ENCODE data around the gene SCAMP4.
A peak's percentile ranks its signal among the peaks of the same experiment; 100 is the strongest.

SCAMP4 gene

DNA sequence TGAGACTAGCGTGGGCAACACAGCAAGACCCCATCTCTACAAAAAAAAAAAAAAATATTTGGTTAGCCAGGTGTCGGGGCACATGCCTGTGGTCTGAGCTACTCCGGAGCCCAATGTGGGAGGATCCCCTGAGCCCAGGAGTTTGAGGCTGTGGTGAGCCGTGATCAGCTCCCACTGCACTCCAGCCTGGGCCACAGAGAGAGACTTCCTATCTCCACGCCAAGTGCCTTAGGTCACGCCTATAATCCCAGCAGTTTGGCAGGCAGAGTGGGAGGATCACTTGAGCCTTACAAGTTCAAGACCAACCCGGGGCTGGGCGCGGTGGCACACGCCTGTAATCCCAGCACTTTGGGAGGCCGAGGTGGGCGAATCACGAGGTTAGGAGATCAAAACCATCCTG lies 8.7 kb upstream of the SCAMP4 start:
- H3K4me2 ChIP-seq: peak overlapping the region; percentile 81
- H3K9ac ChIP-seq: peak overlapping the region; percentile 61; the same call in 1 of the 2 replicates
- TF ChIP-seq Cebpa-rat (IDR thresholded peaks at IDR 0.05): no peak
- no peaks in the 10 kb centered on the region for H3K27me3 ChIP-seq
- H3K4me1 ChIP-seq: peaks cover 68% of the 10 kb centered on the region
- H3K27ac ChIP-seq: peak overlapping the region; percentile 90
- H4K20me1 ChIP-seq: no peaks in the 10 kb centered on the region
- H3K36me3 ChIP-seq: no peaks in the 10 kb centered on the region
- no peaks in the 10 kb centered on the region for H3K9me3 ChIP-seq
- peak overlapping the region; percentile 25; the same call in 1 of the 2 replicates for H3K4me3 ChIP-seq

DNA sequence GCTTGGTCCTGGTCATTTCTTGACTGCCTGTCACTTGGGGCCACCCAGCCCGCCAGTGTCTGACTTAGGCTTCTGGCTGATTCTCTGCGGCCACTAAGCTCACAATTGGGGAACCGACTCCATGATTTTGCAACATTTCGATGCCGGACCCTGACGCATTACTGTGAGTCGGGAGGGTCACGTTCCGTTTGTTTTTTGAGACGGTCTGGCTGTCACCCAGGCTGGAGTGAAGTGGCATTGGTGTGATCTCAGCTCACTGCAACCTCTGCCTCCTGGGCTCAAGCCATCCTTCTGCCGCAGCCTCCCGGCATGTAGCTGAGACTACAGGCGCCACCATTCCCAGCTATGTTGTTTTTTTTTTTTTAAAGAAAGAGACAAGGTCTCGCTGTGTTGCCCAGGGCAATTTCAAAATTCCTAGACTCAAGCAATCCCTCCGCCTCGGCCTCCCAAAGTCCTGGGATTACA lies 3.2 kb upstream of the SCAMP4 start:
- TF ChIP-seq Cebpa-rat (IDR thresholded peaks at IDR 0.05): no peak
- Histone ChIP-seq H3K27ac (no peak overlapping the region), H3K9ac (no peak overlapping the region), H3K9me3 (no peaks in the 10 kb centered on the region), H3K4me3 (no peak overlapping the region), H3K4me2 (no peak overlapping the region), H3K36me3 (no peaks in the 10 kb centered on the region), H4K20me1 (peaks cover 11% of the 10 kb centered on the region), H3K4me1 (peaks cover 54% of the 10 kb centered on the region), H3K27me3 (no peaks in the 10 kb centered on the region)

DNA sequence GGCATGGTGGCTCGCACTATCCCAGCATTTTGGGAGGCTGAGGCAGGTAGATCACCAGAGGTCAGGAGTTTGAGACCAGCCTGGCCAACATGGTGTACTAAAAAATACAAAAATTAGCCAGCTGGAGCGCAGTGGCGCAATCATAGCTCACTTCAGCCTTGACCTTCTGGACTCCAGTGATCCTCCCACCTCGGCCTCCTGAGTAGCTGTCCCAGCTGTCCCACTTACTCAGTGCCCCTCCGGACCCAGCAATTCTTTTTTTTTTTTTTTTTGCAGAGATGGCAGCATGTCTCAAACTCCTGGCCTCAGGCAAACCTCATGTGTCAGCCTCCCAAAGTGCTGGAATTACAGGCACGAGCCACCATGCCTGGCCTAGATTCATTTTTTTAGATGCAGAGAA lies 2.3 kb upstream of the SCAMP4 start:
- H3K27ac ChIP-seq: no peak overlapping the region
- no peaks in the 10 kb centered on the region for H3K27me3 ChIP-seq
- no peaks in the 10 kb centered on the region for H3K36me3 ChIP-seq
- H3K4me1 ChIP-seq: peaks cover 54% of the 10 kb centered on the region
- H3K9ac ChIP-seq: no peak overlapping the region
- no peak for TF ChIP-seq Cebpa-rat (IDR thresholded peaks at IDR 0.05)
- no peaks in the 10 kb centered on the region for H3K9me3 ChIP-seq
- no peak overlapping the region for H3K4me3 ChIP-seq
- H3K4me2 ChIP-seq: peak overlapping the region; percentile 74
- H4K20me1 ChIP-seq: peaks cover 20% of the 10 kb centered on the region

DNA sequence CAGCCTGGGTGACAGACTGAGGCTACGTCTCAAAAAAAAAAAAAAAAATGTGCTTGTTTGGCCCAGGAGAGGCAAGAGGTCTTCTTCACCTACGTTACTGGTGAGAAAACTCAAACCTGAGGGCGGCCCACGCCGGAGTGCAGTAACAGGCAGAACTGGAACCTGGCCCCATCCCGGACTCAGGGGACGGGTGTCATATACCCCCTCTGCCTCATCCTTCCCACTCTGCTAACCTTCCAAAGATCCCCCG lies 414 bp upstream of the SCAMP4 start:
- no peak for TF ChIP-seq Cebpa-rat (IDR thresholded peaks at IDR 0.05)
- Histone ChIP-seq H3K4me1 (peaks cover 65% of the 10 kb centered on the region), H3K9ac (peak overlapping the region; percentile 47; the same call in 1 of the 2 replicates), H3K27me3 (no peaks in the 10 kb centered on the region), H3K4me3 (peak overlapping the region; percentile 81), H3K27ac (peak overlapping the region; percentile 92), H3K4me2 (peak overlapping the region; percentile 74), H4K20me1 (peaks cover 39% of the 10 kb centered on the region), H3K9me3 (no peaks in the 10 kb centered on the region), H3K36me3 (no peaks in the 10 kb centered on the region)

DNA sequence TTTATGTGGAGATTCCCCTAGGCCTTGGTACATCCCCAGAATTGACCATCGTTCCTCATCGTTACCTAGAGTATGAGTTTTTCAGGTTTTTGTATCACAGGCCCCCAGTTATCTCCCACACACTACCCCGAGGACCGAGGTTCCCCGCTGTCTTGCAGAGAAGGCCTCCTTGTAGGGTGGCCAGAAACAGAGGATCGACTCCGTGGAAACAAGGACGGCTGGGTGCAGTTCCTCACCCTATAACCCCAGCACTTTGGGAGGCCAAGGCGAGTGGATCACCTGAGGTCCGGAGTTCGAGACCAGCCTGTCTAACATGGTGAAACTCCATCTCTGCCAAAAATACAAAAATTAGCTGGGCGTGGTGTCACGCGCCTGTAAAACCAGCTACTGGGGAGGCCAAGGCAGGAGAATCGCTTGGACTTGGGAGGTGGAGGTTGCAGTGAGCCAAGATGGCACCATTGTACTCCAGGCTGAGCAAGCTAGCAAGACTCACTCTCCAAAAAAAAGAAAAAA lies 720 bp downstream of the SCAMP4 start:
- Histone ChIP-seq H3K9me3 (no peaks in the 10 kb centered on the region), H3K27me3 (no peaks in the 10 kb centered on the region), H4K20me1 (peaks cover 50% of the 10 kb centered on the region), H3K36me3 (no peaks in the 10 kb centered on the region), H3K4me1 (peaks cover 77% of the 10 kb centered on the region), H3K9ac (peak overlapping the region; percentile 89), H3K4me3 (peak overlapping the region; percentile 81), H3K4me2 (peak overlapping the region; percentile 94), H3K27ac (peak overlapping the region; percentile 92)
- TF ChIP-seq Cebpa-rat (IDR thresholded peaks at IDR 0.05): no peak

DNA sequence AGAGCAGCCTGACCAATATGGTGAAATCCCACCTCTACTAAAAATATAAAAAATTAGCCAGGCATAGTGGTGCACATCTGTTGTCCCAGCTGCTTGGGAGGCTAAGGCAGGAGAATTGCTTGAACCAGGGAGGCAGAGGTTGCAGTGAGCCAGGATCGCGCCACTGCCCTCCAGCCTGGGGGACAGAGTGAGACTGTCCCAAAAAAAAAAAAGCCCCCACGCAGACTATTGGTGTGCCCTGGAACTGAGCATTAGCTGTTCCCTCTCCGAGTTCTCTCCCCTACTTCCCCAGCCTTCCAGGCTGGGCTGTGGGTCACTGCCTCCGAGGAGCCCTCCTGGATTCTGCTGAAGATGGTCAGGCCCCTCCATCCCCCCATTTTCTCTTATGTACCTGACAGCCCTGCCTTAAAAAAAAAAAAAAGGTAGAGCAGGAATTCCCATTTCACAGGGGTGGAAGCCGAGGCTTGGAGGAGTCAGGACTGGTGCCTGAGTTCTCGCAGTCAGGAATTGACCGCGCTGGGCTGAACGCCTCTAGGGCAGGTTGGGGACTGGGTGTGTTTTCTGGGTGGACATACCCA lies 1.9 kb downstream of the SCAMP4 start:
- Histone ChIP-seq H3K4me3 (no peak overlapping the region), H3K4me2 (peak overlapping the region; percentile 94), H3K36me3 (peaks cover 5% of the 10 kb centered on the region), H3K9ac (peak overlapping the region; percentile 7; the same call in 1 of the 2 replicates), H3K27me3 (no peaks in the 10 kb centered on the region), H3K27ac (peak overlapping the region; percentile 28), H3K4me1 (peaks cover 81% of the 10 kb centered on the region), H4K20me1 (peaks cover 62% of the 10 kb centered on the region), H3K9me3 (no peaks in the 10 kb centered on the region)
- TF ChIP-seq Cebpa-rat (IDR thresholded peaks at IDR 0.05): no peak

DNA sequence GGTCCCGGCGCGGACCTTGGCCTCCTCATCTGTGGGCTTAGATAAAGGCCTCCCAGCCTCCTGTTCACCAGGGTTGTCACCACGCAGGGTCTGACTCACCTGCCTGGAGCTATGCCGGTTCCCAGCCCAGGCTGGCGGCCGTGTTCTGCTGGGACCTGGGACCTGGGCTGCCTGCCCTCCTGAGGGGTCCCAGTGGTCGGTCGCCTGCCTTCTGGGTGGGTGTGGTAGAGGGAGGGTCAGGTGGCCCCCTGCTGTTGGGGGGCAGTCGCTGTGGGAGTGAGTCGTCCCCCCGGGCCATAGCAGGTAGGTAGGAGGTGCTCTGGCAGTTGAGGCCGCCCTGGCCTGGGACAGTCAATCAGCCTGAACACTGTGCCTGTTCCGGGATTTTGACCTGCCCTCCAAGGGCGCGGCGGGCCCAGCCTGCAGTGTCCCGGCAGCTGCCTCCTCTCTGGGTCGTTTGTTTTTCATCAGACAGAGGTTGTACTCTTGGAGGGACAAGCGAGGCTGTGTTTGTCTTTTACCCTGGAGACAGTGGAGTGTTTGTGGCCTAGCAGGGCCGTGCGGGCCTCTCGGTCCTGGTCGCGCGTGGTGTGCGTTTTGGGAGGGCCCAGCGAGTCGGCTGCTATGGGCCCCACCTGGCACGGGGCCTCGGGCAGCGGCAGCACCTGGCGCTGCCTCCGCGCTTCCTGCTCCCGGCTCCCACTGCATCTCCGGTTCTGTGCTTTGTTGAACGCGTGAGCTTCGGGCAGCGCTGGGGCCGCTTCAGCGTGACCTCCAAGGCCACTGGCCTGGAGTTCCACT lies 2.6 kb downstream of the SCAMP4 start:
- no peaks in the 10 kb centered on the region for H3K9me3 ChIP-seq
- H3K27ac ChIP-seq: peak overlapping the region; percentile 28
- H3K4me3 ChIP-seq: no peak overlapping the region
- H3K27me3 ChIP-seq: no peaks in the 10 kb centered on the region
- TF ChIP-seq Cebpa-rat (IDR thresholded peaks at IDR 0.05): no peak
- H3K4me2 ChIP-seq: peak overlapping the region; percentile 94
- peak overlapping the region; percentile 50 for H3K9ac ChIP-seq
- peaks cover 69% of the 10 kb centered on the region for H4K20me1 ChIP-seq
- peaks cover 12% of the 10 kb centered on the region for H3K36me3 ChIP-seq
- peaks cover 81% of the 10 kb centered on the region for H3K4me1 ChIP-seq

DNA sequence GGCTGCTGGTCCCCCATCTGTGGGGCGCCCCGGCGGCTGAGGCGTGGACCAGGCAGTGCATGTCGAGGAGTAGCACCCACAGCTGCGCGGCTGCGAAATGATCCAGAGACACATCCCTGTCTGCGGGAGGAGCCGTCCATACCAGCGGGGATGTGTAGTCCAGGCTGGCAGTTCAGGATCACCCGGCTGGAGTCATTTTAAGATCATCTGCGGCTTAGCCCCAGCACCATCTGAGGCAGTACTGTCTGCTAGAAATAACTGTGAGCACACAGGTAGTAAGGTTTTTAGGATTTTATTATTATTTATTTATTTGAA lies 3.1 kb downstream of the SCAMP4 start:
- TF ChIP-seq Cebpa-rat (IDR thresholded peaks at IDR 0.05): no peak
- Histone ChIP-seq H3K4me1 (peaks cover 78% of the 10 kb centered on the region), H4K20me1 (peaks cover 74% of the 10 kb centered on the region), H3K4me2 (peak overlapping the region; percentile 94), H3K9ac (no peak overlapping the region), H3K4me3 (no peak overlapping the region), H3K27me3 (no peaks in the 10 kb centered on the region), H3K27ac (peak overlapping the region; percentile 28), H3K36me3 (peaks cover 18% of the 10 kb centered on the region), H3K9me3 (no peaks in the 10 kb centered on the region)

DNA sequence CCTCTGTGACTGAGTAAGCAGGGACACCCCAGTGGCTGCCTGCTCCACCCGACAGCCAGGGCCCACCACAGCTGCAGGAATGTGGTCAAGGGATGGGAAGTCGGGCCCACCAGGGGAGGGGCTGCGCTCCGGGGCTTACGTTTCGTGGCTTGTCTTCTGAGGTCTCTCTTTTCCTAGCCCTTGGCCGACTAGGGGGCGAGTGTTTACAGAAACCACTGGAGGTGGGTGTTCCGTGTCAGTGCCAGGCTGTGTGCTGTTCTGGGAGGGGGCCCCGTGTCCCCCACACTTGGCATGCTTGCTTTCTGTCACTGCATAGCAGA lies 4.5 kb downstream of the SCAMP4 start:
- H3K36me3 ChIP-seq: peaks cover 32% of the 10 kb centered on the region
- H3K27ac ChIP-seq: peak overlapping the region; percentile 56
- TF ChIP-seq Cebpa-rat (IDR thresholded peaks at IDR 0.05): no peak
- H3K27me3 ChIP-seq: no peaks in the 10 kb centered on the region
- H3K9me3 ChIP-seq: no peaks in the 10 kb centered on the region
- peak overlapping the region; percentile 94 for H3K4me2 ChIP-seq
- H4K20me1 ChIP-seq: peaks cover 88% of the 10 kb centered on the region
- H3K4me1 ChIP-seq: peaks cover 74% of the 10 kb centered on the region
- peak overlapping the region; percentile 54 for H3K4me3 ChIP-seq
- H3K9ac ChIP-seq: peak overlapping the region; percentile 36

DNA sequence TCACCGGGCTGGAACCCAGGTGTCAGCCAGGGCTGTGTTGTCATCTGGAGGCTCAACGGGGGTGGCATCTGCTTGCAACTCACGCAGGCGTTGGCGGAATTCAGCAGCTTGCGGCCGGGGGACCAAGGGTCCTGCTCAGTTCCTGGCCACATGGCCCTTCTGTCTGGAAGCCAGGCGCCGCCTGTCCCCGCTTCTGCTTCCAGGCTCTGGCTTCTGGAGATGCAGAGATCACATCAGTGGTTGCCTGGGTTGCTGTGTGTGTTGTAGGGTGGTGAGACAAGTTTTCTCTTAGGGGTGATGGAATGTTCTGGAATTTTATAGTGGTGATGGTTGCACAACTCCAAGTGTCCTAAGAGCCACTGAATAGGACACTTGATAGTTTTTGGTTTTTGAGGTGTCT lies 5.0 kb downstream of the SCAMP4 start:
- H3K4me1 ChIP-seq: peaks cover 75% of the 10 kb centered on the region
- H3K27ac ChIP-seq: peak overlapping the region; percentile 56
- H3K4me2 ChIP-seq: peak overlapping the region; percentile 94
- no peaks in the 10 kb centered on the region for H3K27me3 ChIP-seq
- H3K9me3 ChIP-seq: no peaks in the 10 kb centered on the region
- H3K36me3 ChIP-seq: peaks cover 36% of the 10 kb centered on the region
- peaks cover 93% of the 10 kb centered on the region for H4K20me1 ChIP-seq
- H3K9ac ChIP-seq: peak overlapping the region; percentile 36; the same call in 1 of the 2 replicates
- peak overlapping the region; percentile 54; the same call in 1 of the 2 replicates for H3K4me3 ChIP-seq
- no peak for TF ChIP-seq Cebpa-rat (IDR thresholded peaks at IDR 0.05)
